HG02938 (cell line): Measurements from ENCODE around the gene RELT.

ENCODE experiments used
- ATAC-seq: cut with Tn5 transposase; IDR thresholded peaks from one replicate; pipeline ENCODE4 v1.9.1; 2021; ENCODE audit warnings: mild to moderate bottlenecking, moderate library complexity; ENCODE audit not compliant: unreplicated experiment

Gene RELT

GRCh38 chr11:73376160-73376802 lies at the start of gene RELT:
Gene RELT, plus strand, starts transcription at chr11:73376399. Its CDS starts 12,738 bp downstream, at chr11:73389137.
- ATAC-seq, result peak; percentile 54

- no peak for ATAC-seq
Measured at GRCh38 chr11:73326929-73327811, 49.0 kb upstream of the RELT start.

GRCh38 chr11:73327812-73328364 lies 48.3 kb upstream of the RELT start:
- no peak for ATAC-seq

GRCh38 chr11:73330569-73331093 lies 45.6 kb upstream of the RELT start:
- no peak for ATAC-seq

GRCh38 chr11:73331138-73331916 lies 44.9 kb upstream of the RELT start:
- ATAC-seq, result no peak

- ATAC-seq, result no peak
Measured at GRCh38 chr11:73333173-73333572, 43.0 kb upstream of the RELT start.

GRCh38 chr11:73333640-73334383 lies 42.4 kb upstream of the RELT start:
- no peak for ATAC-seq

- no peak for ATAC-seq
Measured at GRCh38 chr11:73334384-73335203, 41.6 kb upstream of the RELT start.

- ATAC-seq, result no peak
Measured at GRCh38 chr11:73335204-73335923, 40.8 kb upstream of the RELT start.

GRCh38 chr11:73337846-73338245 lies 38.4 kb upstream of the RELT start:
- ATAC-seq, result no peak

- ATAC-seq, result no peak
Measured at GRCh38 chr11:73338279-73338678, 37.9 kb upstream of the RELT start.

GRCh38 chr11:73340164-73340563 lies 36.0 kb upstream of the RELT start:
- ATAC-seq, result no peak

- no peak for ATAC-seq
Measured at GRCh38 chr11:73342633-73343032, 33.6 kb upstream of the RELT start.

- no peak for ATAC-seq
Measured at GRCh38 chr11:73343076-73343873, 32.9 kb upstream of the RELT start.

- no peak for ATAC-seq
Measured at GRCh38 chr11:73344191-73344607, 32.0 kb upstream of the RELT start.

- no peak for ATAC-seq
Measured at GRCh38 chr11:73345481-73346160, 30.6 kb upstream of the RELT start.

- ATAC-seq, result no peak
Measured at GRCh38 chr11:73346186-73346935, 29.8 kb upstream of the RELT start.
